Measurements from ENCODE around the gene AVPR2.

AVPR2 gene

DNA sequence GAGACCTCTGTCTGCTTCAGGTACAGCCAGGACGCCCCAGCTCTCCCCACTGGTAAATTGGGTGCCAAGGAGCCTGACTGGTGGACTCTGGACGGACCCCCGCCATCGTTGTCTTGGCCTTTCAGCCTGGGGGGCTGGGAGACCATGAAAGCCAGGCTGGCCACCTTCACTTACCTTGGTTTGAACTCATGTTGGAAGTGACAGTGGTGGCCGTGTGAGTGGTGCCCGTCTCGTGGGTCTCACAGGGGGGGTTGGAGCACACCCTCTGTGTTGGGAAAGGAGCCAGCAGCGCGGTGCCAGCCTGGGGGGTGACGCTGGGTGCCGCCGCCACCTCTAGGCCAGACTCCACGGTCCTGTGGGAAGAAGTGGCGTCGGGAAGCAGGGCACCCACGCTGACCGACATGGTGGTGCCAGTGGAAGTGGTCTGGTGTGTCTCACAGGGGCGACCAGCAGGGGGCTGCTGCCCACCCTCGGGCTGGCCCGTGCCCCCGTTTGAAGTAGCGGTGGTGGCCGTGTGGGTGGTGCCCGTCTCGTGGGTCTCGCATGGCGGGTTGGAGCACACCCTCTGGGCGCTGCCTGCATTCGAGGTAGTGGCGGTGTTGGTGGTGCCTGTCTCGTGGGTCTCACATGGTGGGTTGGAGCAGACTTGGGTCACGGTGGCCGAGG is 49.6 kb downstream of the AVPR2 start:
- DNase-seq = no peak

DNA sequence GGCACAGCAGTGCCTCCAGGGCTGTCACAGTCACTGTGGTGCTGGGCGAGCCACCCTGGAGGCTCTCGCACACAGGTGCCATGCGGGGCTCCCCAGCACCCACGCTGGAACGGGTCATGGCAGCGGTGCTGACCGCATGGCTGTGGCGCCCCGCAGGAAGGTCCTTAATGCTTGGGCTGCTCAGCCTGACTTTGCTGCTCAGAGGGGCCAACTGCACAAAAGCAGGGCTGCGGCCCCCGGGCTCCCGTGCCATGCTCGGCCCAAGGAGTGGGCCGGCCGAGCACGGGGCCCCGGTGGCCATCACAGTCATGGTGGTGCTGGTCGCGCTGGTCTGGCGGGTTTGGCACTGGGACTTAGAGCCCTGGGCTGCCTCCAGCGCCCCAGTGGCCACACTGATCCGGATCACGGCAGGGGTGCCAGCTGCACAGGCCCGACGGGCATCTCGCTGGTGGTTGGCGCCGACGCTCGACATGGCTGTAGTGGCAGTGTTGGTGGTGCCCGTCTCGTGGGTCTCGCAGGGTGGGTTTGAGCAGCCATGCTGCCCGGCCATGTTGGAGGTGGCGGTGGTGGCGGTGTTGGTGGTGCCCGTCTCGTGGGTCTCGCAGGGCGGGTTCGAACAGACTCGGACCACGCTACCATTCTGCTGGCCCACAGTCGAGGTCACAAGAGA is 50.2 kb downstream of the AVPR2 start:
- DNase-seq = no peak

DNA sequence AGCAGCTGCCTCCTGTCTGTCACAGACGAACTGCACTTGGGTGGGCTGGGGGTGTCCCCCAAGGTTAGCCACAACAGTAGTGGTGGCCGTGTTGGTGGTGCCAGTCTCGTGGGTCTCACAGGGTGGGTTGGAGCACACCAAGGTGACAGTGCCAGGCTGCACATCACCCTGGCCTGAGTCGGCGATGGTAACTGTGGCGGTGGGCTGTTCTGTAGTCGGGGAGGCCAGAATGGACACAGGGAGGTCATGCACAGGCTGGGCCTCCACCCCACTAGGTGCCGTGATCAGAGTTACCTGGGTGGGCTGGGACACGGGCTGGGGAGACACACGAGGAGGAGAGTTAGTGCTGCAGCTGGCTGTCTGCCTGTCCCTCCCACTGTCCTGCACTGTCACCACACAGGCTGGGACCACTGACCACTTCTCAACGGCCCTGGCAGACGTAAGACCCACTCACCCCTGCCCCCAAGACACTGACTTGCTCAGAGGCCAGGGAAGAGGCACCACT is 50.8 kb downstream of the AVPR2 start:
- no peak for DNase-seq

DNA sequence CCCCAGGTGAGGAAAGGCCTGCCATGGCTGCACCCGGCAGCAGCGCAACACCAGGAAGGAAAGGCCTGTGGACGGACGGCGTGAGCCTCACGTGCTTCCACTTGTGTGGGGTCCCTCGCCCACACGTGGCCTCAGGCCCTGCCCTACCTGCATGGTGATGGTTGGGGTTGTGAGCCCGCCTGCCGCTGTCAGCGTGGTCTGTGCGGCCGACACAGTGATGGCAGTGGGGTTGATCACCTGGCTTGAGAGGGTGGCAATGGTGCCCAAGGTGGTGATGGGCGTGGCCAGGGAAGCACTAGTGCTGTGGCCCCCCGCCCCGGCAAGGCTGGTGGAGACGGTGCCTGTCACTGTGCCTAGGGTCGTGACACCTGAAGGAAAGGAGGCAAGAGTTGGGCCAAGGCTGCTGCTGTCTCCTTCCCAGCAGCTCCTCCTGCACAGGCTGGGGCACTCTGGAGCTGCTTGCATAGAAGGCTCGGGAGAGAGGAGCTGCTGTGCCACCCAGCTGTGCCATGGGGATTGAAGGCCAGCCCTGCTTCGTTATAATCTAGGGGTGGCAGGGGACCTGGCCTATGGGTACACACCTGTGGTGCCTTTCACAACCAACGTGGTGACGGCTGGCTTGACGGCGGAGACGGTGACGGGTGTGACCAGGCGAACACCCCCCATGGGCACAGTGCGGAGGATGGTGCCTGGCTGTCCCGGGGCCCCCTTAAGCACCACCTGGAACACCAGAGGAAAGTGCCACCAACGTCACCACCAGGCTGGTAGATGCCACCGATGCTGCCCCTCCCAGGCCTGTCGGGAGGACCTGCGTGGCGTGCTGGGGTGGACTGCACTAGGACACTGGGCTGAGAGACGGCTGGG is 51.8 kb downstream of the AVPR2 start:
- DNase-seq = no peak
